AG08396 (cell line): ENCODE measurements around the gene CYTH3.

ENCODE experiments used
- DNase-seq: peaks from one replicate; pipeline ENCODE4 v3.0.0; 2012; ENCODE audit warnings: low spot score, mixed read lengths

The CYTH3 gene

DNA sequence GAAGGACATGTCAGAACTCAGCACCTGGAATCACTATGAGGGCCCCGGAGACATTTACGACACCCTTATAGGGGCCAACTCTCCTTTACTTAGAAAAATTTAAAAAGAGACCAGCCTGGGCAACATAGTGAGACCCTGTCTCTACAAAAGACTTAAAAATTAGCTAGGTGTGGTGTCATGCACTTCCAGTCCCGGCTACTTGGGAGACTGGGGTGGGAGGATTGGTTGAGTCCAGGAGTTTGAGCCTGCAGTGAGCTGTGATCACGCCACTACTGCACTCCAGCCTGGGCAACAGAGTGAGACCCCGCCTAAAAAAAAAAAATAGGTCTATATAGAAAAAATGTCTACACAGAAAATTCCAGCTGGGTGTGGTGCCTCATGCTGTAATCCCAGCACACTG, 7.5 kb upstream of the CYTH3 start:
- DNase-seq, result no peak

DNA sequence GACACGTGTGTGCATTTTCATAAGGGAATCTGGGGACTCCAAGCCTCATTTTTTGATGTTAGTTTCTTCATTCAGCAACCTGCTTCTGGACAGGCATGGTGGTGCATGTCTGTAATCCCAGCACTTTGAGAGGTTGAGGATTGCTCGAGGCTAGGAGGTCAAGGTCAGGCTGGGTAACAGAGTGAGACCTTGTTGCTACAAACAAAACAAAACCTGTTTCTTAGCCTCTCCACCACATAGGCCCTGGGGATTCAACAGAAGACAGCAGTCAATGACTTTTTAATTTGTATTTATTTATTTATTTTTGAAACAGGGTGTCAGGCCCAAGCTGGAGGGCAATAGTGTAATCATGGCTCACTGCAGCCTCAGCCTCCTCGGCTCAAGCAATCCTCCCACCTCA, 6.9 kb upstream of the CYTH3 start:
- DNase-seq, result no peak

- DNase-seq, result no peak
Measured at GRCh38 chr7:6278749-6279310, 6.4 kb upstream of the CYTH3 start.

DNA sequence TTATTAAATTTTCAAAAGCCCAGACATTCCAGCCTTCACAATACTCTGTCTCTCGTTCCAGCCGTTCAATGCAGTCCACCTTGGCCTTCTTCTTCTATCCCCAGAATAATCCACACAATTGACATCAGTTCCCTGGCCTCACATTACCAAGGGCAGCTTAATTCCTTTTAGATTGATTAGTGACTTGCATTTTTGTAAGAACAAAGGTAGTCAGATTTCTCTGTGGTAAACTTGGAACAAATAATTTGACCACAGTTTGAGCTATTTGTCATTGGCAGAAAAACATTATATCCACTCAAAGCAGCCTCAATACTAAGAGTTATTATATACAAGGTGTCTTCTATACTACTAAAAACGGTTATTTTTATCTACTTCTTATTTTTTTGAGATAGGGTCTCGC, 5.1 kb upstream of the CYTH3 start:
- no peak for DNase-seq

GRCh38 chr7:6276911-6277408, 4.5 kb upstream of the CYTH3 start:
- no peak for DNase-seq

GRCh38 chr7:6274743-6275142, 2.3 kb upstream of the CYTH3 start:
- no peak for DNase-seq

GRCh38 chr7:6273917-6274630, 1.6 kb upstream of the CYTH3 start:
- no peak for DNase-seq

GRCh38 chr7:6273380-6273837, 985 bp upstream of the CYTH3 start:
- no peak for DNase-seq

DNA sequence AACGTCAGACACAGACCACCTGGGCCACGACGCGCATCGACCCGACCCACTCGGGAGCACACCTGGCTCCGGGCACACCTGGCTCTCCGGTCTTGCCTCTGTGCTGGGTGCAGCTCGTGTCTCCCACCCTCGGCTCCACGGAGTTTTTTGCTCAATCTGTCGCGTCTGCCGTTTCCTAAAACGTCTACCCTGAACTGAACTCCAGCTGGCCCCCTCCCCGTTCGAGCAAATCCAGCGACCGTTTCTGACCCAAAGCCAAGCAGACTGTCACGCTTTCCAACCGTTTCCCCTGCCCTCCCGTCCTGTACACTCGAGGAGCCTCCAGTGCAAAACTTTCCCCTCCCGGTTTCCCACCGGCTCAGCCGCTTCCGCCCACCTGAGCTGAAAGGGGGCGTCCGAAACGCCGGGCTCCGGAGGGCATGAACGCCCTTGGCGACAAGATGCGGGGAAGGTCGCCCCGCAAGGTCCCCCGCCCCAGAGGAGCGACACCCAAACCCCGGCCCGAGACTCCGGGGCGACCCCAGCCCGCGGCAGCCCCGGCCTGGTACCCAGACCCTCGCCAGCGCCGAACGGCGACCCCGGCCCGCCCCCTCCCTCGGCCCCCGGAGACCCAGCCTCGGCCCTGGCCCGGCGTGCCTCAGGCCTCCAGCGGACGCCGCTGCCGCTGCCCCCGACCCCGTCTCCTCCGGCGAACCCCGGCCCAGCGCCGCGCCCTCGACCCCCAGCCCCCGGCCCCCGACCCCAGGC, 557 bp downstream of the CYTH3 start:
- peak; percentile 31 for DNase-seq

GRCh38 chr7:6271060-6271658, 1.3 kb downstream of the CYTH3 start:
- peak; percentile 73 for DNase-seq

- no peak for DNase-seq
Measured at GRCh38 chr7:6269527-6269926, 2.9 kb downstream of the CYTH3 start.

- DNase-seq, result no peak
Measured at GRCh38 chr7:6268907-6269306, 3.5 kb downstream of the CYTH3 start.

- DNase-seq, result no peak
Measured at GRCh38 chr7:6268023-6268900, 4.2 kb downstream of the CYTH3 start.

GRCh38 chr7:6266699-6267098, 5.7 kb downstream of the CYTH3 start:
- DNase-seq, result no peak

- DNase-seq, result no peak
Measured at GRCh38 chr7:6262221-6262620, 10.2 kb downstream of the CYTH3 start.

DNA sequence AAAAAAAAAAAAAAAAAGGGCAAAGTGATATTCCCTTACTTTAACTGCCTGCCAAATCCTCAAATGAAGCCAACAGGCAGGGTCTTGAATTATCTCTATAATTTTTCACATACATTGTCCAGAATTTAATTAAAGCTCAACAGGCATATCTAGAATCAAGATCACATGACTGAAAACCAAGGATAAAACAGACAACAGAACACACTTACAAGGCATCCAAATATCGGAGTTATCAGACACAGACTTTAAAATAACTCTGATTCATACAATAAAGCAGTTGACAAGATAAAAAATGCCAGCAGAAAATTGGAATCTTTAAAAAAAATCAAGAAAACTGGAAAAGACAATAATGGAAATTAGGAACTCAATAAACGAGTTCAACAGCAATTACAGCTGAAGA, 10.7 kb downstream of the CYTH3 start:
- no peak for DNase-seq

DNA sequence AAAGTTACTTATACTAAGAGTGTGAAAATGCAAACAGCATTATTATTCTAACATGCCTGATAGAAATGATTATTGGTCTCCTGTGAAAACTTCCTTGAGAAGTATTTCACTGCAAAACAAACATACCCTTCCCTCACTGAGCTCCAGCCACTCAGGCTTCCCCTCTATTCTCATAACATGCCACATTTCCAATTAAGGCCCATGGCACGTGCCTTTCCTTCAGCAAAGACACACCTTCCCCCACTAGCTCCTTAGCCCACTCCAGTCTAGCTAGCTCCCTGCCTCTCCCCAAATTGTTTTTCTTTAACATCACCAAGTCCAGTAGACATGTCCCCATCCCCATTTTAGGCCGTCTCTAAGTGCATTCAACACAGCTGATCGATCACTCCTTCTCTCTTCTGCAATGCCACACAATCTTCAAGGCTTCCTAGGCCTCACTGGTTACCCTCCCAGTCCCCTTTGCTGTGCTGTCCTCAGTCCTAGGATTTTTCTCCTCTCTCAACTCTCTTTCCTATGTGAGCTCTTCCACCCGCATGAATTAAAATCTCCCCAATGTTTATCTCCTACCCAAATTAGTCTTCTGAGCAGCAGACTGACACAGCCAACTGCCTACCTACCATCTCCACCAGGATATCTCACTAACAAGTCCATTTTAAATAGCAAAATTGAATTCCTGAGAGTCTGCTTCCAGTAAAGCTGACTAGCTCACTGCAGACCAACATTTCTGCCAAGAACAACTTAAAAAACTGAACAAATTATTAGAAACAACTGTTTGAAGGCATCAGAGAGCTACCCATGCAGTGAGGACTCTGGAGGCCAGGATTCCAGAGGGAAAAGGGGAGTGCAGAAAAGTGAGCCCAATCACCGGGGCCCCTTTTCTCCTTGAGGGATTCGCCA, 11.9 kb downstream of the CYTH3 start:
- no peak for DNase-seq

- DNase-seq, result no peak
Measured at GRCh38 chr7:6259257-6259656, 13.2 kb downstream of the CYTH3 start.

GRCh38 chr7:6258440-6259182, 13.8 kb downstream of the CYTH3 start:
- DNase-seq, result no peak

- DNase-seq, result no peak
Measured at GRCh38 chr7:6257675-6258074, 14.7 kb downstream of the CYTH3 start.
